ENCODE measurements around the gene TTC31.
A peak's percentile ranks its signal among the peaks of the same experiment; 100 is the strongest.
"Not testable (repeated sequence)": the region's sequence is repeated elsewhere in the genome, so short reads cannot be mapped to it uniquely, and the experiment has no call there.

Gene TTC31

GRCh38 chr2:74447230-74447999 is 35.5 kb upstream of the TTC31 start:
- no peaks in the 10 kb centered on the region for H3K9me3 Mint-ChIP-seq
- H3K4me3 Mint-ChIP-seq, result no peak overlapping the region
- H3K36me3 Mint-ChIP-seq (ENCODE audit: low read depth), result no peaks in the 10 kb centered on the region
- peaks cover 11% of the 10 kb centered on the region for H3K4me1 Mint-ChIP-seq
- DNase-seq (no peak), ATAC-seq (no peak)
- H3K27ac Mint-ChIP-seq, result no peak overlapping the region
- H3K27me3 Mint-ChIP-seq, result peaks cover 18% of the 10 kb centered on the region

GRCh38 chr2:74448771-74449170 is 34.1 kb upstream of the TTC31 start:
- H3K36me3 Mint-ChIP-seq (ENCODE audit: low read depth), result no peaks in the 10 kb centered on the region
- DNase-seq (no peak), ATAC-seq (no peak)
- no peaks in the 10 kb centered on the region for H3K9me3 Mint-ChIP-seq
- H3K27ac Mint-ChIP-seq, result no peak overlapping the region
- H3K27me3 Mint-ChIP-seq, result peaks cover 13% of the 10 kb centered on the region
- peaks cover 16% of the 10 kb centered on the region for H3K4me1 Mint-ChIP-seq
- no peak overlapping the region for H3K4me3 Mint-ChIP-seq

- no peaks in the 10 kb centered on the region for H3K9me3 Mint-ChIP-seq
- no peak overlapping the region for H3K4me3 Mint-ChIP-seq
- peaks cover 2% of the 10 kb centered on the region for H3K36me3 Mint-ChIP-seq (ENCODE audit: low read depth)
- DNase-seq (no peak), ATAC-seq (no peak)
- H3K27ac Mint-ChIP-seq, result no peak overlapping the region
- H3K27me3 Mint-ChIP-seq, result peaks cover under 1% of the 10 kb centered on the region
- H3K4me1 Mint-ChIP-seq, result peaks cover 22% of the 10 kb centered on the region
Measured at GRCh38 chr2:74450570-74451190, 32.2 kb upstream of the TTC31 start.

GRCh38 chr2:74454654-74455511 is 28.0 kb upstream of the TTC31 start, which contains the start of gene INO80B:
TSS of gene INO80B (plus strand) at chr2:74455087. CDS start at chr2:74455117, 30 bp downstream.
- Mint-ChIP-seq H3K9me3 (no peaks in the 10 kb centered on the region), H3K27me3 (peaks cover 2% of the 10 kb centered on the region), H3K4me3 (peak within 1 kb of the TSS; percentile 98), H3K27ac (peak within 1 kb of the TSS; percentile 97), H3K36me3 (ENCODE audit: low read depth) (peaks cover 17% of the 10 kb centered on the region), H3K4me1 (peaks cover 58% of the 10 kb centered on the region)
- ATAC-seq (peak; percentile 55), DNase-seq (peak; percentile 96)

- no peak for DNase-seq
Measured at GRCh38 chr2:74457129-74457548, 25.7 kb upstream of the TTC31 start.

GRCh38 chr2:74457549-74458131 is 25.2 kb upstream of the TTC31 start:
- H3K4me3 Mint-ChIP-seq, result peak overlapping the region; percentile 98
- peaks cover 61% of the 10 kb centered on the region for H3K4me1 Mint-ChIP-seq
- H3K9me3 Mint-ChIP-seq, result no peaks in the 10 kb centered on the region
- H3K27me3 Mint-ChIP-seq, result peaks cover 2% of the 10 kb centered on the region
- peak overlapping the region; percentile 97 for H3K27ac Mint-ChIP-seq
- DNase-seq (peak; percentile 87), ATAC-seq (peak; percentile 41)
- peaks cover 20% of the 10 kb centered on the region for H3K36me3 Mint-ChIP-seq (ENCODE audit: low read depth)

More at GRCh38 chr2:74457129-74457548, 25.7 kb upstream of the TTC31 start:
- Mint-ChIP-seq H3K4me1 (peaks cover 65% of the 10 kb centered on the region), H3K27me3 (peaks cover 2% of the 10 kb centered on the region), H3K36me3 (ENCODE audit: low read depth) (peaks cover 17% of the 10 kb centered on the region), H3K27ac (peak overlapping the region; percentile 97), H3K9me3 (no peaks in the 10 kb centered on the region), H3K4me3 (peak overlapping the region; percentile 98)
- no peak for ATAC-seq

GRCh38 chr2:74458132-74458937 is 24.5 kb upstream of the TTC31 start, which contains the start of gene WBP1:
TSS of gene WBP1 (plus strand) at chr2:74458438. CDS start at chr2:74458603, 165 bp downstream.
- ATAC-seq, result peak; percentile 89
- Mint-ChIP-seq H3K27me3 (peaks cover 2% of the 10 kb centered on the region), H3K4me1 (peaks cover 62% of the 10 kb centered on the region), H3K36me3 (ENCODE audit: low read depth) (peaks cover 21% of the 10 kb centered on the region), H3K27ac (peak within 1 kb of the TSS; percentile 97), H3K4me3 (peak within 1 kb of the TSS; percentile 98), H3K9me3 (no peaks in the 10 kb centered on the region)
- DNase-seq, result peak; percentile 98

GRCh38 chr2:74458938-74459363 is 23.9 kb upstream of the TTC31 start:
- no peak for ATAC-seq
- Mint-ChIP-seq H3K27ac (peak overlapping the region; percentile 97), H3K9me3 (no peaks in the 10 kb centered on the region), H3K4me1 (peaks cover 67% of the 10 kb centered on the region), H3K4me3 (peak overlapping the region; percentile 98), H3K27me3 (peaks cover 2% of the 10 kb centered on the region), H3K36me3 (ENCODE audit: low read depth) (peaks cover 22% of the 10 kb centered on the region)
- no peak for DNase-seq

- not testable (repeated sequence) for H3K9me3 Mint-ChIP-seq, ATAC-seq, H3K27me3 Mint-ChIP-seq, DNase-seq
- Mint-ChIP-seq H3K4me3 (peak overlapping the region; percentile 98), H3K4me1 (peaks cover 65% of the 10 kb centered on the region), H3K36me3 (ENCODE audit: low read depth) (peaks cover 25% of the 10 kb centered on the region), H3K27ac (peak overlapping the region; percentile 63)
Measured at GRCh38 chr2:74459503-74460118, 23.3 kb upstream of the TTC31 start.

GRCh38 chr2:74460187-74460586 is 22.7 kb upstream of the TTC31 start:
- Mint-ChIP-seq H3K4me1 (peaks cover 60% of the 10 kb centered on the region), H3K36me3 (ENCODE audit: low read depth) (peaks cover 23% of the 10 kb centered on the region), H3K4me3 (peak overlapping the region; percentile 98)
- not testable (repeated sequence) for H3K9me3 Mint-ChIP-seq, H3K27me3 Mint-ChIP-seq, ATAC-seq, H3K27ac Mint-ChIP-seq, DNase-seq

- no peak overlapping the region for H3K27ac Mint-ChIP-seq
- peaks cover 53% of the 10 kb centered on the region for H3K4me1 Mint-ChIP-seq
- no peak overlapping the region for H3K4me3 Mint-ChIP-seq
- DNase-seq (no peak), ATAC-seq (no peak)
- H3K36me3 Mint-ChIP-seq (ENCODE audit: low read depth), result peaks cover 20% of the 10 kb centered on the region
- H3K9me3 Mint-ChIP-seq, result no peaks in the 10 kb centered on the region
- peaks cover 2% of the 10 kb centered on the region for H3K27me3 Mint-ChIP-seq
Measured at GRCh38 chr2:74461187-74462053, 21.5 kb upstream of the TTC31 start.

- ATAC-seq (no peak), DNase-seq (no peak)
- Mint-ChIP-seq H3K4me1 (peaks cover 45% of the 10 kb centered on the region), H3K9me3 (no peaks in the 10 kb centered on the region), H3K4me3 (no peak overlapping the region), H3K27me3 (peaks cover 2% of the 10 kb centered on the region), H3K27ac (peak overlapping the region; percentile 62), H3K36me3 (ENCODE audit: low read depth) (peaks cover 13% of the 10 kb centered on the region)
Measured at GRCh38 chr2:74462054-74462785, 20.7 kb upstream of the TTC31 start.
